ENCODE results near the gene INSIG2. TPM values are rescaled to one million over a fixed set of nuclear protein-coding genes. Genes with fewer than 3 reads are reported as not detected.

Gene INSIG2
- total RNA-seq, 1 experiment from 2014 or later: 8.7 TPM

GRCh38 chr2:118105497-118105896 lies 17.2 kb downstream of the INSIG2 start:
- H2AK5ac ChIP-seq (ENCODE audit: insufficient read length, low read length): no peak overlapping the region
- H2BK20ac ChIP-seq (ENCODE audit: low read depth, low read length, poor library complexity, severe bottlenecking): no peak overlapping the region
- DNase-seq: no peak
- no peaks in the 10 kb centered on the region for H3K79me2 ChIP-seq (ENCODE audit: insufficient read depth, low read length)
- no CpG with 5 or more reads among the region's 4 CpGs for WGBS (ENCODE audit: extremely low coverage, insufficient read length, low lambda C conversion rate)
- H2AFZ ChIP-seq (ENCODE audit: low read length): no peak overlapping the region
- no peak overlapping the region for H3K4me2 ChIP-seq (ENCODE audit: insufficient read depth, insufficient read length, low read length)
- H3K9me3 ChIP-seq (ENCODE audit: control insufficient read depth, low read depth, low read length): no peaks in the 10 kb centered on the region
- Mint-ChIP-seq H3K4me3 (no peak overlapping the region), H3K4me1 (peaks cover 0 to 7% of the 10 kb centered on the region in 2 experiments; a peak in 2 of 4 replicates), H3K27ac (no peak overlapping the region), H3K27me3 (ENCODE audit: low read depth) (no peaks in the 10 kb centered on the region), H3K9me3 (no peaks in the 10 kb centered on the region), H3K36me3 (ENCODE audit: insufficient read depth in 1 of 3, low read depth in 3 of 3) (peaks cover 0 to 30% (median 17%) of the 10 kb centered on the region in 3 experiments; a peak in 5 of 7 replicates)
- H4K91ac ChIP-seq (ENCODE audit: insufficient read length, low read depth, low read length): no peak overlapping the region
- H3K27ac ChIP-seq (ENCODE audit: insufficient read length, low read depth, low read length): no peak overlapping the region
- no peak overlapping the region for H2BK5ac ChIP-seq (ENCODE audit: insufficient read length, low read length)
- H3K14ac ChIP-seq (ENCODE audit: insufficient read depth, low read length): no peak overlapping the region
- H3K4me1 ChIP-seq (ENCODE audit: insufficient read depth, low read length): no peaks in the 10 kb centered on the region; the same call in 1 of the 2 replicates
- H3K9ac ChIP-seq (ENCODE audit: extremely low read depth, insufficient read length, low read length): no peak overlapping the region
- no peak for TF ChIP-seq CTCF (conservative IDR thresholded peaks at IDR 0.05)
- H2BK120ac ChIP-seq (ENCODE audit: low read depth, low read length, poor library complexity, severe bottlenecking): no peak overlapping the region
- H4K8ac ChIP-seq (replicated peaks; ENCODE audit: insufficient read length, low read depth, low read length): no peak overlapping the region
- no peak overlapping the region for H2BK12ac ChIP-seq (ENCODE audit: insufficient read length, low read depth, low read length)
- H2BK15ac ChIP-seq (ENCODE audit: low read depth, low read length): no peak overlapping the region
- no peak overlapping the region for H3K4ac ChIP-seq (ENCODE audit: low read depth, low read length)
- H3K27me3 ChIP-seq (ENCODE audit: insufficient read depth, low read length): no peaks in the 10 kb centered on the region
- no peaks in the 10 kb centered on the region for H3K79me1 ChIP-seq (ENCODE audit: insufficient read depth, low read depth, low read length, poor library complexity, severe bottlenecking)
- H3K18ac ChIP-seq (ENCODE audit: insufficient read length, low read depth, low read length): no peak overlapping the region
- no peak overlapping the region for H3T11ph ChIP-seq (ENCODE audit: low read length)
- H3K56ac ChIP-seq (ENCODE audit: insufficient read length, low read depth, low read length): no peak overlapping the region
- H4K5ac ChIP-seq (ENCODE audit: insufficient read length, low read depth, low read length): no peak overlapping the region
- no peak overlapping the region for H3K23ac ChIP-seq (ENCODE audit: insufficient read length, low read depth, low read length)
- no peaks in the 10 kb centered on the region for H3K23me2 ChIP-seq (ENCODE audit: insufficient read length, low read depth, low read length, poor library complexity, severe bottlenecking)
- no peaks in the 10 kb centered on the region for H4K20me1 ChIP-seq (ENCODE audit: control insufficient read depth, insufficient read depth, insufficient read length)

Data from H9 (cell line).